Epithelial cell of proximal tubule (primary cell): ENCODE results near the gene RPS29. TPM values are rescaled to one million over a fixed set of nuclear protein-coding genes. Genes with fewer than 3 reads are reported as not detected.
"Not testable (repeated sequence)": the region's sequence is repeated elsewhere in the genome, so short reads cannot be mapped to it uniquely, and the experiment has no call there.

Experiments used
- DNase-seq: peaks from one replicate; pipeline ENCODE4 v3.0.0-alpha.2; 2011; ENCODE audit warnings: low read depth
- H3K4me3 ChIP-seq: 2 replicates; pipeline ENCODE4 v1.5.1; 2011; ENCODE audit warnings: low read depth, mild to moderate bottlenecking, low read length
- total RNA-seq: library from RNA; depleted of rRNA; stranded (reverse); fragments of >200 nt; gene quantifications from 2 replicates; pipeline ENCODE4 v1.2.3, GENCODE V29; 2015
- TF ChIP-seq, protein P1 (sequence below): conservative IDR thresholded peaks from 2 replicates; pipeline ENCODE4 v1.5.1; 2012; ENCODE audit warnings: low read depth, mild to moderate bottlenecking, low read length

RPS29 gene
- total RNA-seq, 1 donor from 2014 or later: 17,621 TPM

DNA sequence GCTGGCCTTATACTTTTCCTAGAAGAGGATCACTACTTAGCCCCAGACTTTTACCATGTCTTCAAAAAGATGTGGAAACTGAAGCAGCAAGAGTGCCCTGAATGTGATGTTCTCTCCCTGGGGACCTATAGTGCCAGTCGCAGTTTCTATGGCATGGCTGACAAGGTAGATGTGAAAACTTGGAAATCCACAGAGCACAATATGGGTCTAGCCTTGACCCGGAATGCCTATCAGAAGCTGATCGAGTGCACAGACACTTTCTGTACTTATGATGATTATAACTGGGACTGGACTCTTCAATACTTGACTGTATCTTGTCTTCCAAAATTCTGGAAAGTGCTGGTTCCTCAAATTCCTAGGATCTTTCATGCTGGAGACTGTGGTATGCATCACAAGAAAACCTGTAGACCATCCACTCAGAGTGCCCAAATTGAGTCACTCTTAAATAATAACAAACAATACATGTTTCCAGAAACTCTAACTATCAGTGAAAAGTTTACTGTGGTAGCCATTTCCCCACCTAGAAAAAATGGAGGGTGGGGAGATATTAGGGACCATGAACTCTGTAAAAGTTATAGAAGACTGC, 35.9 kb upstream of the RPS29 start:
- peak overlapping the region; percentile 95 for H3K4me3 ChIP-seq
- DNase-seq: no peak
- TF ChIP-seq, protein P1, sequence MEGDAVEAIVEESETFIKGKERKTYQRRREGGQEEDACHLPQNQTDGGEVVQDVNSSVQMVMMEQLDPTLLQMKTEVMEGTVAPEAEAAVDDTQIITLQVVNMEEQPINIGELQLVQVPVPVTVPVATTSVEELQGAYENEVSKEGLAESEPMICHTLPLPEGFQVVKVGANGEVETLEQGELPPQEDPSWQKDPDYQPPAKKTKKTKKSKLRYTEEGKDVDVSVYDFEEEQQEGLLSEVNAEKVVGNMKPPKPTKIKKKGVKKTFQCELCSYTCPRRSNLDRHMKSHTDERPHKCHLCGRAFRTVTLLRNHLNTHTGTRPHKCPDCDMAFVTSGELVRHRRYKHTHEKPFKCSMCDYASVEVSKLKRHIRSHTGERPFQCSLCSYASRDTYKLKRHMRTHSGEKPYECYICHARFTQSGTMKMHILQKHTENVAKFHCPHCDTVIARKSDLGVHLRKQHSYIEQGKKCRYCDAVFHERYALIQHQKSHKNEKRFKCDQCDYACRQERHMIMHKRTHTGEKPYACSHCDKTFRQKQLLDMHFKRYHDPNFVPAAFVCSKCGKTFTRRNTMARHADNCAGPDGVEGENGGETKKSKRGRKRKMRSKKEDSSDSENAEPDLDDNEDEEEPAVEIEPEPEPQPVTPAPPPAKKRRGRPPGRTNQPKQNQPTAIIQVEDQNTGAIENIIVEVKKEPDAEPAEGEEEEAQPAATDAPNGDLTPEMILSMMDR: no peak

DNA sequence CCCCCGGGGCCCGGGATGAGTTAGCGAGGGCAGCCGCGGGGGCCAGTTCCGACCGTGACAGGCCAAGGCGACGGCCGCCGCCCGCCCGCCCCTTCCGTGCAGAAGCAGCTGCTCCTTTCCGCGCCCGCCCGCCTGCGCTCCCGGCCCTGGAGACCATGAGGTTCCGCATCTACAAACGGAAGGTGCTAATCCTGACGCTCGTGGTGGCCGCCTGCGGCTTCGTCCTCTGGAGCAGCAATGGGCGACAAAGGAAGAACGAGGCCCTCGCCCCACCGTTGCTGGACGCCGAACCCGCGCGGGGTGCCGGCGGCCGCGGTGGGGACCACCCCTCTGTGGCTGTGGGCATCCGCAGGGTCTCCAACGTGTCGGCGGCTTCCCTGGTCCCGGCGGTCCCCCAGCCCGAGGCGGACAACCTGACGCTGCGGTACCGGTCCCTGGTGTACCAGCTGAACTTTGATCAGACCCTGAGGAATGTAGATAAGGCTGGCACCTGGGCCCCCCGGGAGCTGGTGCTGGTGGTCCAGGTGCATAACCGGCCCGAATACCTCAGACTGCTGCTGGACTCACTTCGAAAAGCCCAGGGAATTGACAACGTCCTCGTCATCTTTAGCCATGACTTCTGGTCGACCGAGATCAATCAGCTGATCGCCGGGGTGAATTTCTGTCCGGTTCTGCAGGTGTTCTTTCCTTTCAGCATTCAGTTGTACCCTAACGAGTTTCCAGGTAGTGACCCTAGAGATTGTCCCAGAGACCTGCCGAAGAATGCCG, 35.1 kb upstream of the RPS29 start:
- peak overlapping the region; percentile 95 for H3K4me3 ChIP-seq
- TF ChIP-seq, protein P1: no peak
- no peak for DNase-seq

DNA sequence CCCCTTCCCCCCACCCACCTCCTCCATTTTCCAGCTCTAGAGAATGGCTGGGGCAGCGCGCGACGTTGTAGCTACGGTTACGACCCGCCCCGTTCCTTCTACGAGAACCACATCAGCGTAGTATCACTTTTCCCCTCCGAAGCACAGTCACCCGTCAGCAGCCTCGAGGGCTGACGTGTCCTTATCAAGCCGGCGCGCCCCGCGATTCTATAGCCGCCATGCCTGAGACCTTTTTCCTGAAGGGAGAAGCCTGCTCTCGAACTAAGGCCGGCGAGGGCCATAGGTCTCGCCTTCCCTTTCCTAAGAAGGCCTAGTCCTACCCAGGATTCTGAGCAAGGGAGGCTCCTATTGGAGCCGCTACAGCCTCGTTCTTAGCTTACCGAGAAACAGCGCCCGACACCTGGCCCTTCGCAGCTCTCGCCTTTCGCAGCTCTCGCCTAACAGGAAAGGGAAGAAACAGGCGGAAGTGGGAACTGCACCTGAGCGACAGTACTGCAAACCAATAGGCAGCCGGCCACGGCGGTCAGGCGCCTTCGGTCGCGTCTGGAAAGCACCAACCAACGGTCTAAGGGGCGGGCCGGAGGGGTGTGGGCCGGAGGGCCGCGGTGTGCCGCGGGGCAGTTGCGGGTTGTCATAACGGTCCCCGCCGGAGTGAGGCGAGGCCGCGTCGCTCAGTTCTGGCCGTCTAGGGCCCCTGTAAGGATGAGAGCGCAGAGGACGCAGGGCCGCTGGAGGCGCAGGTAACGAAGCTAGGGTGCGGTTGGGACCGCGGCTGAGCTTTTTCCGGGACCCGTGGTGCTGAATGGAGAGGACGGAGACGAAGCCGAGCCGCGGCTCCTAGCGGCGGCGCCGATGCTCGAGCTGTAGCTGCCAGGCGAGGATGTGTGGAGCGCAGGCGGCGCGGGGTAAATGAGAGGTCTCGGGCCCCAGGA, 34.3 kb upstream of the RPS29 start, which contains the start of the genes MGAT2 and RPL36AL:
TSS of gene MGAT2 (plus strand) at position 618 of the 932 bp plus-strand sequence. CDS start 470 bp downstream, outside the sequence.
TSS of gene RPL36AL (minus strand) at position 445 of the 932 bp plus-strand sequence. CDS start 1,522 bp downstream, outside the sequence.
- DNase-seq: peak; percentile 82
- TF ChIP-seq, protein P1: peak; percentile 39
- peak within 1 kb of the TSS; percentile 95 for H3K4me3 ChIP-seq

DNA sequence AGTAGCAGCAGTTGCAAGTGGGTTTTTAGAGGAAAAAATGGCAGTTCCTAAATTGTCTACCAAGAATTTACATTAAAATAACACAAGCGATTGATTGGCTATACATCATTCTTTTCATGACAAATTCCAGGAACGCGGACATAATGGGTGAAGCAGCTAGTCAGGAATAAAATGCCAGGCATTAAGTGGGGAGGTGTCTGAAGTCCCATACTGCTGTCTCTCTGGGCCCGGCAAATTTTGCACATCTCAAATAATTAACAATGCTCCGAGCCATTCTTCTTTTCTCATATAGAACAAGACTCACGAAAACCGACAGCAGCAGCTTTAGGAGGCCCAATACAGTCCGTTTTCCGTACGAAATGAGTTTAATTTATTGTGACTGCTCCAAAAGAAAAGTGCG, 33.5 kb upstream of the RPS29 start:
- no peak for DNase-seq
- H3K4me3 ChIP-seq: peak overlapping the region; percentile 95
- TF ChIP-seq, protein P1: no peak

DNA sequence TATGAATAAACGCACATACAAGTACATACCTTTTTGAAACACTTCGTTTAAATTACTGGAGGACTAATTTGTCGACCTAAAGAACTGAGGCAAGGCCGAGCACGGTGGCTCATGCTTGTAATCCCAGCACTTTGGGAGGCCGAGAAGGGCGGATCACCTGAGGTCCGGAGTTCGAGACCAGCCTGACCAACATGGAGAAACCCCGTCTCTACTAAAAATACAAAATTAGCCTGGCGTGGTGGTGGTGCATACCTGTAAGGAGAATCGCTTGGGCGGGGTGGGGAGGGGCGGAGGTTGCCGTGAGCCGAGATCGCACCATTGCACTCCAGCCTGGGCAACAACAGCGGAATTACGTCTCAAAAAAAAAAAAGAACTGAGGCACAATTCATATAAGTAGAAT, 33.1 kb upstream of the RPS29 start:
- DNase-seq: not testable (repeated sequence)

DNA sequence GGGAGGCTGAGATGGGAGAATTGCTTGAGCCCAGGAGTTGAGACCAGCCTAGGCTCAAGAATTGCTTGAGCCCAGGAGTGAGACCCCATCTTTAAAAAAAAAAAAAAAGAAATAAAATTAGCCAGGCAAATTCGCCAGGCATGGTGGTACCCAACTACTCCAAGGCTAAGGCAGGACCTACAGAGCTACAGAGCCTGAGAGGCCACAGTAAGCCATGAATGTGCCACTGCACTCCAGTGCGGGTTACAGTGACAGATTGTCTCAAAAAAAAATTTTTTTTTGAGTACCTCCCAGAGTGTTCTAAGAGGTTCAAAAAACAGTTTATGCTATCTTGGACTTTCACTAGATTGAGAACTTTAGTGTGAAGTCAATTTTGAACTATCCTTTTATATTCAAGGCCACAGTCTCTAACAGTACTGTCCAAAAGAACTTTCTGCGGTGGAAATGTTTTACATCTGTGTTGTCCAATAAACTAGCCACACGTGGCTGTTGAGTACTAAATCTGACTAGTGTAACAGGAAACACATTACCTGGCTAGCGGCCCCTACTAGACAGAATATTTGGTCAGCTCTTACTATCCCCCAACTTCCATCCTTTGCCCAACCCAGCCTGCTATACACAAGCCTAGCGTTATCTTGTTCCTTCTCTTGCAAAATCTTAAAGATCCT, 31.8 kb upstream of the RPS29 start:
- TF ChIP-seq, protein P1: no peak
- H3K4me3 ChIP-seq: no peak overlapping the region
- DNase-seq: no peak

More for the DNA sequence above, 33.1 kb upstream of the RPS29 start:
- H3K4me3 ChIP-seq: peak overlapping the region; percentile 95
